ENCODE measurements around the gene CD74.

Gene CD74

DNA sequence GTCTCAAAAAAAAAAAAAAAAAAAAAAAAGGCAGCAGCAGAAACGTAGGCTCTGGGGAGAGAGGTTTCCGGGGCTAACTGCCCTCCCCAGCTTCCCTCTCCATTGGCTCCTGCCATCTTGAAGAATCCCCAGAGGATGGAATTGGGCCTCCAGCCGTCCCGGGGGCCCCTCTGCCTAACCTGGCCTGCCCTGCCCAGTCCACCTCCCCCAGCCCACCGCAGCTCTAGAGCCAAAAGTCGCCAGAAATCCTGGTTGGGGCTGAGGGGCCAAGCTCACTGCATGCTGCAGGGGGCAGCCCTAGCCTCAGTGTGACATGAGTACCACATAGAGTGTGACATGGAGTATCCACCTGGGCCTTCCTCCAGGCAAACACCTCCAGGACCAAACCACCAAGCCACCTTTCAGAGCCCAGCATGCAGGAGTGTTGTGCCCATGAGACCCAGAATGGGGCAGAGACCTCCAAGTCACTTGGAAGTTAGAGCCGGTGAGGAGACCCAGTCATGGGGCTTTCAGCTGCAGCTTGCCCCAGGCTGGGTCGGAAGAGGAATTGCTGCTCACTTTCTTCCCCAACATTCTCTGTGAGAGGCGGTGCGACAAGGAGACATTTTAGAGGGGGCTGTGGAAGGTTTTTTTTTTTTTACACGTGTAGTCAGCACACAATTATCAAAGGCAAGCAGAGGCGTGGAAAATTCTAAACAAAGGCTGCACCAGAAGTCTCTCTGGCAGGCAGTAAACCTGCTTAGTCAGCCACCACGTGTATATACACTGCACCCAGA, 17.6 kb downstream of the CD74 start:
- Histone ChIP-seq H4K20me1 (ENCODE audit: insufficient read depth, low read length) (peaks cover 12% of the 10 kb centered on the region; the same call in 1 of the 2 replicates), H3K4me3 (ENCODE audit: low read length) (no peak overlapping the region), H3K9ac (ENCODE audit: low read length) (no peak overlapping the region), H3K9me3 (ENCODE audit: insufficient read depth, low read length) (no peaks in the 10 kb centered on the region), H3K4me1 (ENCODE audit: low read length) (no peaks in the 10 kb centered on the region), H3K36me3 (replicated peaks; ENCODE audit: low read depth, low read length) (peaks cover 29% of the 10 kb centered on the region), H3K27me3 (ENCODE audit: low read depth, low read length) (no peaks in the 10 kb centered on the region), H3K27ac (ENCODE audit: low read length) (no peak overlapping the region), H2AFZ (ENCODE audit: low read depth, low read length) (no peak overlapping the region), H3K79me2 (ENCODE audit: low read length) (no peaks in the 10 kb centered on the region), H3K4me2 (ENCODE audit: low read length) (no peak overlapping the region)
- TF ChIP-seq, protein P1, sequence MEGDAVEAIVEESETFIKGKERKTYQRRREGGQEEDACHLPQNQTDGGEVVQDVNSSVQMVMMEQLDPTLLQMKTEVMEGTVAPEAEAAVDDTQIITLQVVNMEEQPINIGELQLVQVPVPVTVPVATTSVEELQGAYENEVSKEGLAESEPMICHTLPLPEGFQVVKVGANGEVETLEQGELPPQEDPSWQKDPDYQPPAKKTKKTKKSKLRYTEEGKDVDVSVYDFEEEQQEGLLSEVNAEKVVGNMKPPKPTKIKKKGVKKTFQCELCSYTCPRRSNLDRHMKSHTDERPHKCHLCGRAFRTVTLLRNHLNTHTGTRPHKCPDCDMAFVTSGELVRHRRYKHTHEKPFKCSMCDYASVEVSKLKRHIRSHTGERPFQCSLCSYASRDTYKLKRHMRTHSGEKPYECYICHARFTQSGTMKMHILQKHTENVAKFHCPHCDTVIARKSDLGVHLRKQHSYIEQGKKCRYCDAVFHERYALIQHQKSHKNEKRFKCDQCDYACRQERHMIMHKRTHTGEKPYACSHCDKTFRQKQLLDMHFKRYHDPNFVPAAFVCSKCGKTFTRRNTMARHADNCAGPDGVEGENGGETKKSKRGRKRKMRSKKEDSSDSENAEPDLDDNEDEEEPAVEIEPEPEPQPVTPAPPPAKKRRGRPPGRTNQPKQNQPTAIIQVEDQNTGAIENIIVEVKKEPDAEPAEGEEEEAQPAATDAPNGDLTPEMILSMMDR (IDR thresholded peaks at IDR 0.05; ENCODE audit: low read depth, low read length), result no peak
- TF ChIP-seq EZH2phosphoT487 (IDR thresholded peaks at IDR 0.05; ENCODE audit: low read depth), result no peak

DNA sequence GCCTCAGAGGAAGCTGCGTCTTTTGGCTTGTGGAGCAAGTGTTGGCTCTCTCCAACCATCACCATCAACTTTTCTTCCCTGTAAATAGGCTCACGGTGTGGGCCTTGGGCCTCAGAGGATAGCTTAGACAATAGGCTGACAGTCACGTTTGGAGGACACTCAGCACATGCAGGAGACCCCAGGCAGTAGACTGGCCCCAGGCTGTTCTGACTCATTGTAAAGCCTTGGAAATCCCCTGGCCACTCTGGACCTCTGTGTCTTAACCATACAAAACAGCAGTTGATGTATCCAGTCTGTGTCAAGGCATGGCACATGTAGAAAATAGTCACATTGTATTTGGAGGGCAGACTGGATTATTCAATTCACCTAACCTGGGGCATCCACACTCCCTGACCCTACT, 18.6 kb downstream of the CD74 start:
- H3K27ac ChIP-seq (ENCODE audit: low read length), result no peak overlapping the region
- no peak overlapping the region for H2AFZ ChIP-seq (ENCODE audit: low read depth, low read length)
- no peaks in the 10 kb centered on the region for H3K9me3 ChIP-seq (ENCODE audit: insufficient read depth, low read length)
- no peaks in the 10 kb centered on the region for H3K27me3 ChIP-seq (ENCODE audit: low read depth, low read length)
- no peaks in the 10 kb centered on the region for H3K4me1 ChIP-seq (ENCODE audit: low read length)
- no peak overlapping the region for H3K9ac ChIP-seq (ENCODE audit: low read length)
- peaks cover 5% of the 10 kb centered on the region; the same call in 1 of the 2 replicates for H4K20me1 ChIP-seq (ENCODE audit: insufficient read depth, low read length)
- H3K4me3 ChIP-seq (ENCODE audit: low read length), result no peak overlapping the region
- no peaks in the 10 kb centered on the region for H3K79me2 ChIP-seq (ENCODE audit: low read length)
- TF ChIP-seq EZH2phosphoT487 (IDR thresholded peaks at IDR 0.05; ENCODE audit: low read depth), result no peak
- TF ChIP-seq, protein P1 (IDR thresholded peaks at IDR 0.05; ENCODE audit: low read depth, low read length), result no peak
- H3K4me2 ChIP-seq (ENCODE audit: low read length), result no peak overlapping the region
- H3K36me3 ChIP-seq (replicated peaks; ENCODE audit: low read depth, low read length), result peaks cover 38% of the 10 kb centered on the region

DNA sequence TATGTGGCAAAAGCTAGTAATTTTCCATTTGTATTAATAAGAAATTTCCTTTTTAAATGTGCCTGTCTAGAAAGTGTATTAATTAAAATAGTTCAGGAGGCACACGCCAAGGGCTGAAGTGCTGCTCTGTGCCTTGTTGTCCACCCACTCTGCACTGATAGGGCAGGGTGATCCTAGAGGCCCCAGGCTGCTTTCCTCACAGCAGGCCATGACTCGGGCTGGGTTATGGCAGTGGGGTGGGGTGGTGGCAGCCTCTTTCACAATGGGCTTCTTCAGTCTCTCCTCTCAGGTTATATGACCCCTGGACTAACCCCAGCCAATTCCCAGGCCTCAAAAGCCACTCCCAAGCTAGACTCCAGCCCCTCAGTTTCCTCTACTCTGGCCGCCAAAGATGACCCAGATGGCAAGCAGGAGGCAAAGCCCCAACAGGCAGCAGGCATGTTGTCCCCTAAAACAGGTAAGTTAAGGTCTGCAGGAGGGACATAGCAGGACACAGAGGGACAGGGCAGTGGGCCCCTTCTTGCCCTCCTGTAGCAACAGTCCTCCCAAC, 19.5 kb downstream of the CD74 start:
- no peaks in the 10 kb centered on the region for H4K20me1 ChIP-seq (ENCODE audit: insufficient read depth, low read length)
- no peak overlapping the region for H3K9ac ChIP-seq (ENCODE audit: low read length)
- H3K79me2 ChIP-seq (ENCODE audit: low read length), result no peaks in the 10 kb centered on the region
- no peak overlapping the region for H2AFZ ChIP-seq (ENCODE audit: low read depth, low read length)
- peaks cover 38% of the 10 kb centered on the region for H3K36me3 ChIP-seq (replicated peaks; ENCODE audit: low read depth, low read length)
- H3K4me3 ChIP-seq (ENCODE audit: low read length), result no peak overlapping the region
- TF ChIP-seq, protein P1 (IDR thresholded peaks at IDR 0.05; ENCODE audit: low read depth, low read length), result no peak
- TF ChIP-seq EZH2phosphoT487 (IDR thresholded peaks at IDR 0.05; ENCODE audit: low read depth), result no peak
- no peak overlapping the region for H3K27ac ChIP-seq (ENCODE audit: low read length)
- no peaks in the 10 kb centered on the region for H3K27me3 ChIP-seq (ENCODE audit: low read depth, low read length)
- H3K4me1 ChIP-seq (ENCODE audit: low read length), result no peaks in the 10 kb centered on the region
- H3K9me3 ChIP-seq (ENCODE audit: insufficient read depth, low read length), result no peaks in the 10 kb centered on the region
- no peak overlapping the region for H3K4me2 ChIP-seq (ENCODE audit: low read length)

DNA sequence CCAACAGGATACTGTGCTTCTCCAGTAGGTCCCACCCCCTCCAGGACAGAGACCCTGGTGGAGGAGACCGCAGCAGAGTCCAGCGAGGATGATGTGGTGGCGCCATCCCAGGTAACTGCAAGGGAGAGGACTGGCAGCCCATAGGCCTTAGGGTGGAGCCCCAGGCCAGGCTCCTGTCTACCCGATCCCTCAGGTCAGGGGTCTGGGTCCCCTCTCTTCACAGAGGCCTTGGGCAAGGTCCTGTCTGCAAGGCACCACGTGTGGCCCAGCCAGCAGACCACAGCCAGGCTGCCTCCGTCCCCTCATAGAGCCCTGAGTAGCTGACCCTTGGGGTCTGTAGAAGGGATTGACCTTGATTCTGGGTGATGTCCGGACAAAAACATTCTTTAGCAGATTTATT, 20.0 kb downstream of the CD74 start:
- no peaks in the 10 kb centered on the region for H4K20me1 ChIP-seq (ENCODE audit: insufficient read depth, low read length)
- H3K4me2 ChIP-seq (ENCODE audit: low read length), result no peak overlapping the region
- no peak for TF ChIP-seq EZH2phosphoT487 (IDR thresholded peaks at IDR 0.05; ENCODE audit: low read depth)
- no peak overlapping the region for H3K9ac ChIP-seq (ENCODE audit: low read length)
- H3K79me2 ChIP-seq (ENCODE audit: low read length), result no peaks in the 10 kb centered on the region
- H3K4me3 ChIP-seq (ENCODE audit: low read length), result no peak overlapping the region
- H3K27me3 ChIP-seq (ENCODE audit: low read depth, low read length), result no peaks in the 10 kb centered on the region
- H2AFZ ChIP-seq (ENCODE audit: low read depth, low read length), result no peak overlapping the region
- H3K9me3 ChIP-seq (ENCODE audit: insufficient read depth, low read length), result no peaks in the 10 kb centered on the region
- no peak overlapping the region for H3K27ac ChIP-seq (ENCODE audit: low read length)
- peaks cover 43% of the 10 kb centered on the region for H3K36me3 ChIP-seq (replicated peaks; ENCODE audit: low read depth, low read length)
- H3K4me1 ChIP-seq (ENCODE audit: low read length), result no peaks in the 10 kb centered on the region

Measured in OCI-LY3 (cell line).